ENCODE results near the gene UTS2R. TPM values are rescaled to one million over a fixed set of nuclear protein-coding genes. Genes with fewer than 3 reads are reported as not detected.

UTS2R gene
- total RNA-seq (2022; extraction: Qiagen RNA extraction) = 0.08 TPM in 1 of 5 replicates, not detected in the others

DNA sequence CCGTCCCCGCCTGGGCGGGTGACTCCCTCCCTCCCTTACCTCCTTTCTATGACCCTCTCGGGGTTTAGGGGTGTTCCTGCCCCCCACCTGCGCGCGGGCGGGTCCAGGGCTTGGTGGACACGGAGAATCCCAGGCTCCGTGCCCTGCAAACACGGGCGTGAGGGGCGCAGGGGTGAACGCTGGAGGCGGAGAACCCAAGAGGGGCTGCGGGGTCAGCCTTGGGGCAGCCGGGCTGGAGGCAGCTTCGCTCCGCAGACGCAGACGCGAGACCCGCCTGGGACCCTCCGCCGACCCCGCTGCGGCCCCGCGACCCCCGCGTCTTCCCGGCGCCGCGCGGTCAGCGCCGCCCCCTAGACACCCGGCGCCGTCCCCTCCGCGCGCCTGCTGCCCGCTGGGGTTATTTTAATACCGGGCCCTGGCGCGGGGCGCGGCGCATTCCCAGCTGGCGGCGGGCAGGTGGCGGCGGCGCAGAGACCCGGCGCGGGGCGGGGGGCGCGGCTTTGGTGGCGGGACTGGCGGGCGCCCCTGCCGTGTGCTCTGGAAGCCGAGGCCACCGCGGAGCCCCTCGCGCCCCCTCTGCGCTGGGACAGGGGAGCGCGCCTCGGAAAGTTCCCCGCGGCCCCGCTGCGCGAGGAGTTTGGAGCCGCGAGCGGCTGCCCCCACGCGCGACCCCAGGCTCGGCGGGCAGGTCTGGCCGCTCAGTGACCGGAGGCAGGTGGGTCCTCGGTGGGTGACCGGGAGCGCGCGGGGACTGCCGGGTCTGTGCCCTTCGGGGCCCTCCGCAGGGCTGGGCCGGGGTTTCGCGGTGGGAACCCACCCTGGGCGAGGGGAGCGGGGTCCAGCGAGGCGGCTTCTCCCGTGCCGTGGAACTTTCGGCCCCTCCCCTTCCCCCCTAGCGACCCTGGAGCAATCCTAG, at the start of gene UTS2R:
Gene UTS2R (plus strand): TSS at position 433 of the 916 bp plus-strand sequence. CDS start 2,560 bp downstream, outside the sequence.

DNA sequence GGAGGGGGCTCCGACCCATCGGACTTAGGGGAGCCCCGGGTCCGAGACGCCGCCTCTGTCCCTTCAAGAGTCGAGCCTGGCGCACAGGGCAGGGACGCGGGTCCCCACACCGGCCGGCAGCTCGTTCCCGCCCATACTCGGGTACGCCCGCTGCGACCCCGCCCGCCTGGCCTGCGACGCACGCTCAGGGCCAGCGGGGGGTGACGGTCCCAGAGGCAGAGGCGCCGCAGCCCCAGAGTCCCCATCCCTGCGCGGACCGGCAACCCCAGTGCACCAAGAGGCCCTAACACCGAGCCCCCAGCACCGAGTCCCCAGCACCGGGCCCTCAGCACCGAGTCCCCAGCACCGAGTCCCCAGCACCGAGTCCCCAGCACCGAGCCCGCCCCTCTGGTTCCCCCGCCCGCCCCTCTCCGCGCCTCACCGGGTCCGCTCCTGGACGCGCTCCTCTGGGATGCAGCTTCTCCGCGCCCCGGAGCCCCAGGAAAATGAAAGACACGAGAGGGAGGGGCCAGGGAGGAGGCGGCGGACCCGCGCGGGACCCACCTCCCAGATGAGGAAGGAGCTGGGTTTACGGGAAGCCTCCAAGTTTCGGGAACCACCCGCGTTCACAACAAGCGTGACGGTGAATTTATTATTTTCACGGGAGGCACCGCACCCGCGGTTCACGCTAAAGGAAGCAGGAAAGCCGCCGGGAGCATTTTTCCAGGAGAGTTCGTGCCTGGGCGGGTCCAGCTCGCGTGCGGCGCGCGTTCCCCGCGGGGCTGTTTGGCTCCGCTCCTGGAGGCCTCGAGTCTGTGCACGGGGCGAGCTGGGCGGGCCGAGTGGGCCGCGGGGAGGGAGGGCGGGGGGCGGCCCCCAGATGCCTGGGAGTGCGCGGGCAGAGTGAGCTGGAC, 38.0 kb upstream of the UTS2R start, which contains the start of gene SECTM1:
Gene SECTM1 (minus strand): TSS at position 488 of the 893 bp plus-strand sequence. CDS start 6,526 bp downstream, outside the sequence.

DNA sequence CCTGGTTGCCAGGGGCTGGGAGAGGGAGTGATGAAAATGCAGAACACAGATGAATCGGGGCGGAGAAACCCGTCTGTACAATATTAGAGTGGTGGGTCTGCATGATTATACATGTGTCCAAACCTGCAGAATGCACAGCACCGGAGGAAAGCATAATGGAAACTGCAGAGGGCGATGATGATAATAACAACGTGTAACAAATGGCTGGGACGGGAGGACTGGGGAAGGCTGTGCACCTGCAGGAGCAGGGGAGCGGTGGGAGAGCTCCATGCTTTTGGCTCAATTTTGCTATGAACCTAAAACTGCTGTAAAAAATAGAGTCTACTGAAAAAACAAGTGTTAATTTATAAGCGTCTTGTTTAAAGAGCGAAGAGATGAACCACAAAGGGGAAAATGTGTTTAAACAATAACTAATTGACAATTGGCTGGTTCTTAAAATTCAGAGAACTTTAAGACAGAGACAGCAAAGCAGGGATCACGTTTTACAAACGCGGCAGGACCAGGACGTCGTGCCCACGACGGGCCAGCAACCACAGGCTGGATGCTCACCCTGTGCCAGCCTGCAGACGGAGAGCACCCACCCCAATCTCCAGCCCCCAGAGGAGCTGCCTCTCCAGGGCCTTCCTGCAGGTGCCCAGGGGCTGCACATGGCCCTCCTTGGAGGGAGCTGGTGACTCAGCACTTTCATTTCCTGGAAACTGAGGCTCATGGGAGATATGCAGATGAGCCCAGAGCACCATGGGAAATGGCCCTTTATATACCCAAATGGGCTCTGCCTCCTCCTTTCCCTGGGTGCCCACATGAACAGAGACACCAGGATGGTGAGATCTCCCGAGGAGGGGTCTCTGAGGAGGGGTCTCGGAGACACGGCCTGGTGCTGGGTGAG, 12.9 kb upstream of the UTS2R start, which contains the start of gene TEX19:
Gene TEX19 (plus strand): TSS at position 783 of the 886 bp plus-strand sequence. CDS start 2,904 bp downstream, outside the sequence.

DNA sequence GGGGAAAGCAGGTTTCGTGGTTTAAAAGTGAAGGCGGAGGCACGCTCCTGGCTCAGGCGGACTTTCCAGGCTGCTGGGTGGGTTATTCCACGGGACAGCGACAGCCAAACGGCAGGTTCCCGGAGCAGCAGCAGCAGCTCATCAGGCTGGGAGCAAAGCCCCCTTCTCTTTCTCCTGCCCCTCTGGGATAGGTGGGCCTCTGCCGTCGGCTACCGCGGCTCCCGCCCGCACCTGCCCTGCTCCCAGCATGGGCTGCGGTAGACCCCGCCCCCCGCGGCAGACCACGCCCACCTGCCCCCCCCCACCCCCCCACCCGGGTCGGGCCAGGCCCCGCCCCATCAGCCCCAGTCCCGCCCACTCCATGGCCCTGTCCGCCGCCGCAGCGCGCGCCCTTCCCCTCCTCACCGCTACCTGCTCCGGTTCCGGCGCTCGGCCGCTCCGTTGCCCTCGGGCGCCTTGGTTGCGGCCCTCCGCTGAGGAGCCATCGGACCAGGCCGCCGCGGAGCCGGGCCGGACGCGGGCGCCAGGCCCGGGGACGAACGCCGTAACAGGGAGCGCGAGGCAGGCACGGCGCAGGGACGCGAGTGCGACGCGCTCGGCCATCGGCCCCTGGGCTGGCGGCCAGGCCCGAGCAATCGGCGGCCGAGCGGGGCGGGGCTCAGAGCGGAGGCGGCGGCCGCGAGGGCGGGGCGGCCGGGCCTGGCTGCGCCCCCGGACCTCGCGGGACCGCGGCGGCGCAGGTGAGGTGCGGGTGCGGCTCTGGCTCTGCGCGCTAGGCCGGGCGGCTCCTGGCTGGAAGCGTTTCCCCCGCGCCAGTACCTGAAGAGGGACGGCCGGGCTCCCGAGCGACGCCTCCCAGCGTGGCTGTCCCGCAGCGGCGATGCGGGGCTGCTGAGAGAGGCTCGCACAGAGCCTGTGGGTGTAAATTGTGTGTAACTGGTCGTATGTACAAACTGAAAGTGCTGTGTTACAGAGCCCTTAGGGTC, 46.7 kb downstream of the UTS2R start, which contains the start of the genes HEXD and OGFOD3:
Gene HEXD (plus strand): TSS at position 347 of the 986 bp plus-strand sequence. CDS start 1,453 bp downstream, outside the sequence.
Gene OGFOD3 (minus strand): TSS at position 586 of the 986 bp plus-strand sequence. CDS start 101 bp downstream, at position 485.

Other genes with a start within 250 kb of the UTS2R start
- 19.5 to 28.4 TPM (median 27.6 TPM) in 5 replicates for gene CCDC57, start 158.9 kb upstream of the UTS2R start, total RNA-seq (2022; extraction: Qiagen RNA extraction)
- 131 to 168 TPM (median 149 TPM) in 5 replicates for gene SLC16A3, start 142.7 kb upstream of the UTS2R start, total RNA-seq (2022; extraction: Qiagen RNA extraction)
- gene CSNK1D, start 98.1 kb upstream of the UTS2R start, total RNA-seq (2022; extraction: Qiagen RNA extraction) = 225 to 238 TPM (median 229 TPM) in 5 replicates
- gene CD7, start 54.2 kb upstream of the UTS2R start, total RNA-seq (2022; extraction: Qiagen RNA extraction) = 0.17 to 0.28 TPM (median 0.19 TPM) in 4 of 5 replicates, not detected in the other
- gene SECTM1, start 38.0 kb upstream of the UTS2R start, total RNA-seq (2022; extraction: Qiagen RNA extraction) = 1.4 to 3.6 TPM (median 2.1 TPM) in 5 replicates
- gene TEX19, start 12.5 kb upstream of the UTS2R start, total RNA-seq (2022; extraction: Qiagen RNA extraction) = 0.26 to 0.63 TPM (median 0.46 TPM) in 5 replicates
- 11.6 to 14.6 TPM (median 13.0 TPM) in 5 replicates for gene HEXD, start 46.6 kb downstream of the UTS2R start, total RNA-seq (2022; extraction: Qiagen RNA extraction)
- gene OGFOD3, start 46.8 kb downstream of the UTS2R start, total RNA-seq (2022; extraction: Qiagen RNA extraction) = 20.3 to 25.1 TPM (median 22.9 TPM) in 5 replicates
- gene CYBC1, start 79.0 kb downstream of the UTS2R start, total RNA-seq (2022; extraction: Qiagen RNA extraction) = 52.7 to 57.5 TPM (median 53.5 TPM) in 5 replicates
- 45.0 to 58.4 TPM (median 55.4 TPM) in 5 replicates for gene NARF, start 87.0 kb downstream of the UTS2R start, total RNA-seq (2022; extraction: Qiagen RNA extraction)
- gene FOXK2, start 148.0 kb downstream of the UTS2R start, total RNA-seq (2022; extraction: Qiagen RNA extraction) = 46.9 to 55.6 TPM (median 53.2 TPM) in 5 replicates

All from A549 treated with Hydrocortisone at 1 μM for 4 hours (cell line).